Smooth muscle cell (in vitro differentiated cells): ENCODE results near the gene BPGM. TPM values are rescaled to one million over a fixed set of nuclear protein-coding genes. Genes with fewer than 3 reads are reported as not detected.
A peak's percentile ranks its signal among the peaks of the same experiment; 100 is the strongest.

ENCODE experiments used
- DNase-seq: peaks from one replicate; lab custom pipeline; 2025; ENCODE audit not compliant: unreplicated experiment; lab: John Stamatoyannopoulos, UW
- H2AFZ ChIP-seq: fragments of 200-600 bp; sonication (generic); 2 replicates; pipeline ENCODE4 v1.6.0; 2016; ENCODE audit warnings: antibody characterized with exemption, low read depth, mild to moderate bottlenecking
- H3F3A ChIP-seq: fragments of 200-600 bp; sonication (generic); 2 replicates; pipeline ENCODE4 v1.6.0; 2017; ENCODE audit warnings: antibody characterized with exemption, low read depth
- H3K27ac ChIP-seq: fragments of 200-600 bp; sonication (generic); 2 replicates; pipeline ENCODE4 v1.5.1; 2016; ENCODE audit warnings: low read depth, mild to moderate bottlenecking
- H3K27me3 ChIP-seq: fragments of 200-600 bp; sonication (generic); 2 replicates; pipeline ENCODE4 v1.6.1; 2016; ENCODE audit warnings: low read depth, mild to moderate bottlenecking
- H3K36me3 ChIP-seq: fragments of 200-600 bp; sonication (generic); 2 replicates; pipeline ENCODE4 v1.5.1; 2016; ENCODE audit warnings: low read depth
- H3K4me1 ChIP-seq: fragments of 200-600 bp; sonication (generic); 2 replicates; pipeline ENCODE4 v1.5.1; 2016; ENCODE audit warnings: low read depth
- H3K4me2 ChIP-seq: fragments of 200-600 bp; sonication (generic); 2 replicates; pipeline ENCODE4 v1.6.0; 2016; ENCODE audit warnings: mild to moderate bottlenecking
- H3K4me3 ChIP-seq: fragments of 200-600 bp; sonication (generic); 2 replicates; pipeline ENCODE4 v1.5.1; 2016; ENCODE audit warnings: mild to moderate bottlenecking
- H3K79me2 ChIP-seq: fragments of 200-600 bp; sonication (generic); 2 replicates; pipeline ENCODE4 v1.6.0; 2016; ENCODE audit warnings: low read depth, mild to moderate bottlenecking
- H3K9ac ChIP-seq: fragments of 200-600 bp; sonication (generic); 2 replicates; pipeline ENCODE4 v1.6.0; 2016; ENCODE audit warnings: low read depth
- H3K9me3 ChIP-seq: fragments of 200-600 bp; sonication (generic); replicated peaks from 2 replicates; pipeline ENCODE4 v1.5.1; 2016; ENCODE audit warnings: low read depth
- H4K20me1 ChIP-seq: fragments of 200-600 bp; sonication (generic); 2 replicates; pipeline ENCODE4 v1.6.0; 2016; ENCODE audit warnings: low read depth
- CTCF ChIP-seq: fragments of 200-600 bp; sonication (generic); IDR thresholded peaks from 2 replicates; pipeline ENCODE4 v1.5.1; 2017; ENCODE audit warnings: borderline replicate concordance, mild to moderate bottlenecking, antibody characterized with exemption; ENCODE audit not compliant: insufficient read depth, poor library complexity, severe bottlenecking
- WGBS: methylation state at CpG from one replicate; pipeline ENCODE4 v1.1.7; 2016; ENCODE audit warnings: low lambda C conversion rate; 5-methylcytosine and 5-hydroxymethylcytosine counted together
- polyA plus RNA-seq: library from polyadenylated mRNA; unstranded; fragments of >200 nt; fragmentation: Nextera tagmentation; extraction: Ambion mirVana; gene quantifications from 2 replicates; pipeline ENCODE4 v1.2.1, GENCODE V29; 2016
- total RNA-seq: library from RNA; depleted of rRNA; stranded (reverse); fragments of >200 nt; gene quantifications from 2 replicates; pipeline ENCODE4 v1.2.3, GENCODE V29; 2014

BPGM gene
- total and polyA plus RNA-seq, 2 experiments from 2014 or later, result 65.1 to 76.9 TPM

GRCh38 chr7:134674424-134674823 lies 27.8 kb downstream of the BPGM start:
- H3K27ac ChIP-seq, result no peak overlapping the region
- H2AFZ ChIP-seq, result no peak overlapping the region
- H4K20me1 ChIP-seq, result no peaks in the 10 kb centered on the region
- H3K27me3 ChIP-seq, result no peaks in the 10 kb centered on the region
- H3K36me3 ChIP-seq, result peaks cover 5% of the 10 kb centered on the region
- no peak for DNase-seq
- H3K9me3 ChIP-seq, result no peaks in the 10 kb centered on the region
- H3K4me2 ChIP-seq, result no peak overlapping the region
- H3K4me3 ChIP-seq, result no peak overlapping the region
- no peak for TF ChIP-seq CTCF
- H3K79me2 ChIP-seq, result peaks cover 47% of the 10 kb centered on the region
- peaks cover 10% of the 10 kb centered on the region for H3F3A ChIP-seq
- H3K9ac ChIP-seq, result no peak overlapping the region
- H3K4me1 ChIP-seq, result peaks cover 26% of the 10 kb centered on the region

GRCh38 chr7:134676743-134677142 lies 30.1 kb downstream of the BPGM start:
- no peak for DNase-seq
- WGBS, result 39% methylated on average over 1 of the region's 1 CpG
- H4K20me1 ChIP-seq, result no peaks in the 10 kb centered on the region
- no peak overlapping the region for H3K4me3 ChIP-seq
- H3K4me1 ChIP-seq, result peaks cover 12% of the 10 kb centered on the region
- H3K4me2 ChIP-seq, result no peak overlapping the region
- TF ChIP-seq CTCF, result no peak
- H3K9ac ChIP-seq, result no peak overlapping the region
- peaks cover 39% of the 10 kb centered on the region for H3K79me2 ChIP-seq
- peaks cover 8% of the 10 kb centered on the region for H3K36me3 ChIP-seq
- peak overlapping the region; percentile 25 for H3K27ac ChIP-seq
- no peaks in the 10 kb centered on the region for H3K27me3 ChIP-seq
- H2AFZ ChIP-seq, result no peak overlapping the region
- H3K9me3 ChIP-seq, result no peaks in the 10 kb centered on the region
- H3F3A ChIP-seq, result no peaks in the 10 kb centered on the region

- TF ChIP-seq CTCF, result no peak
- H4K20me1 ChIP-seq, result no peaks in the 10 kb centered on the region
- no peaks in the 10 kb centered on the region for H3K27me3 ChIP-seq
- 83% methylated on average over 2 of the region's 2 CpGs for WGBS
- no peak overlapping the region for H3K4me2 ChIP-seq
- no peak overlapping the region for H3K4me3 ChIP-seq
- H3K27ac ChIP-seq, result peak overlapping the region; percentile 36
- no peak overlapping the region for H2AFZ ChIP-seq
- no peak overlapping the region for H3K9ac ChIP-seq
- peaks cover 3% of the 10 kb centered on the region for H3F3A ChIP-seq
- peaks cover 12% of the 10 kb centered on the region for H3K4me1 ChIP-seq
- no peak for DNase-seq
- H3K9me3 ChIP-seq, result no peaks in the 10 kb centered on the region
- peaks cover 31% of the 10 kb centered on the region for H3K79me2 ChIP-seq
- H3K36me3 ChIP-seq, result peaks cover 8% of the 10 kb centered on the region
These were observed 31.5 kb downstream of the BPGM start for GRCh38 chr7:134678115-134678514.

GRCh38 chr7:134679006-134679405 lies 32.4 kb downstream of the BPGM start:
- peaks cover 3% of the 10 kb centered on the region for H3F3A ChIP-seq
- H3K79me2 ChIP-seq, result peaks cover 25% of the 10 kb centered on the region
- H4K20me1 ChIP-seq, result no peaks in the 10 kb centered on the region
- H3K27ac ChIP-seq, result no peak overlapping the region
- no peak overlapping the region for H3K9ac ChIP-seq
- H3K9me3 ChIP-seq, result no peaks in the 10 kb centered on the region
- WGBS, result 82% methylated on average over 2 of the region's 2 CpGs
- H3K4me1 ChIP-seq, result peaks cover 12% of the 10 kb centered on the region
- H3K4me3 ChIP-seq, result no peak overlapping the region
- TF ChIP-seq CTCF, result no peak
- H2AFZ ChIP-seq, result no peak overlapping the region
- no peak overlapping the region for H3K4me2 ChIP-seq
- H3K27me3 ChIP-seq, result no peaks in the 10 kb centered on the region
- DNase-seq, result no peak
- peaks cover 8% of the 10 kb centered on the region for H3K36me3 ChIP-seq
